NCI-H2196 (cell line): Measurements from ENCODE around the gene ZNF488.
A peak's percentile ranks its signal among the peaks of the same experiment; 100 is the strongest.

Experiments used
- DNase-seq: peaks from one replicate; lab custom pipeline; 2025; ENCODE audit not compliant: unreplicated experiment; lab: John Stamatoyannopoulos, UW

Gene ZNF488

DNA sequence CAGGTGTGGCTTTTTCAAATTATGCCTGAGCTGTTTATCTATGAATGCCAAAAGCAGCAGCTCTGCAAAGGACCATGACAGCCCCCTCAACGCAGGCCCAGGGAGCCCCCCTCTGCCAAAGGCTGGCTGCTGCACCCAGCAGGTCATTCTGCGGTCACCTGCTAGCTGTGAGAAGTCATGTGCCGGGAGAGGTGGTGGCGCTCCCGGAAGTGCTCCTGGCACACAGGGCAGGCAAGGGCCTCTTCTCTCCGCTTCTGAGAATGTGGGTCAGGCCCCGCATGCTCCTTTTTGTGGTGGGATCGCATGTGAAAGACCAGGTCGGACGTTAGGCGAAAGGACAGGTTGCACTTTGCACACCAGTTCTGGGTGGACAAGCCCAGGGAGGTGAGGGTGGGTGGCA is 16.4 kb downstream of the ZNF488 start:
- no peak for DNase-seq

DNA sequence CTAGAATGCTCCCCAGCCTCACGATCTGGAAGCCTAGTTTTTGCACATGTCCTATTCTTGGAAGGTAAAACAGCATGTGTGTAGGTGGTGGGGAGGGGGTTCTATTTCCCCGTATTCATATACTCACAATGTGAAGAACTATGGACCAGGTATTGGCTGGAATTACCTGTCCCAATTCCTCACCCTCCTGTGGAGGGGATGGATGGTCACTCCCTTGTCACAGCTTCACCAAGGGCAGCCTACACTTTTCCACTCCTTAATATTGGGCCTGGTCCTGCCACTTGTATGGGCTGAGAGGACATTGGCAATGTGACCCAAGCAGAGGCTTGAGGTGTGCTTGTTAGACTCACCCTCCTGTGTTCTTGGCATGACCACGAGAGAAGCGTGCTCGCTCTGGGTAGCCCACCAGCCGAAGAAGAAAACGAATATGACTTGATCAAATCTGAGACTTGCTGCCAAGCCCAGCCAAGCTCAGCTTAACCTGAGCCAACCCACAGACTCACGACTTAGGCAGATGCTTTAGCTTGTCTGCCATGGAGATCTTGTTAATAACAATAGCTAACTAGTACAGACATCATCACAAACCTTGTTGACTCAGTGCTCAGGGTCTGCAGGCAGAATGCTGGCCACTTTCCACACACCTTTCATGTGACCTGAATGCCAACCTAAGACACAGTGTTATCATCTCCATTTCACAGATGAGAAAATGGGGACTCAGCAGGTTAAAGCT is 17.2 kb downstream of the ZNF488 start:
- no peak for DNase-seq

DNA sequence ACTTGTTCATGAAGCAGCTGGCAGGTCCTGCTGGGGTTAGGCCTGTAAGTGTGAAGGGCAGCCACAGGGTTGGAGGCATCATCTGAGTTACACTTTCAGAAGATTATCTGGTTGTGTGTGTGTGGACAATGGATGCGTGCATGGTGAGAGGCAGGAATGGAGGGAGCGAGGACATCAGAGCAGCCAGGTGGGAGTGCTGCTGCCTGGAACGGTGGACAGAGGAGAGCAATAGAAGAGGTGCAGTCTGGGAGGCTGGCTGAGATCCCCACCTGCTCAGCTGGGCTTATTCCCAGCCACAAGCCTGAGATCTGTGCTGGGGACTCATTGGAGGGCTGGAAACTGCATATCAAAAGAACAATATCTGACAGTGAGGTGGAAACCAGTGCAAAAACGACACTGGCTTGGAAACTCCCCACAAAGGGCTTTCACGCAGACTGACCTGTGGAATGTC is 17.9 kb downstream of the ZNF488 start:
- no peak for DNase-seq

DNA sequence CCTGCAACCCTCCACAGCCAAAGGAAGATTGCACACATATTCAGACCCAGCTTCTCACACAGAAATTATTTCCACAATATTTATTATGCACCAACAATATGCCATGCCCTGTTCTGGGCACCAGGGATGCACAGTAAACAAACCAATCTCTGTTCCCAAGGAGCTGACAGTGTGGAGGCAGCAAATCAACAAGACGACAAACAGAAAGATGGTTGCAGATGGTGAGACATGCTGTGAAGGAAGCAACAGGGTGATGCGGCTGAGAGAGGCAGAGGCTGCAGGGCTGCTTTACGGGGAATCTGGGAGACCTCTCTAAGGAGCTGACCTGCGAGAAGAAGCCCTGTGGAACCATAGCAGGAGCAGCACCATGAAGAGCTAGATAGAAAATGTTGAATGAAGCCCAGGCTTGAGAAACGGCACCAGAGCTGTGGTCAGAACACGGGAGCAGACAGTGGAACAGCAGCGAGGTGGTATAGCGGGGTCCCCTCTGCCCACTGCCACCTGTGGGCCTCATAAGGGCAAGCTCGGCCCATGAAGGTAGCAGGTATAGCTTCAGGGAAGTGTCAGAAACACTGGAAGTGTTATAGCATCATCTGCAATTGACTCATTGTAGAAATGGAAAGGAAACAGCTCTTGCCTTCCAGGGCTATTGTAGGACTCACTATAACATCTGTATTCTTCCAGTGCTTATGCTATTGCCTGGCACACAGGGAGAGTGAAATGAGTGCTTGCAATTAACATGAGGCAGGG is 18.5 kb downstream of the ZNF488 start:
- DNase-seq, result no peak

DNA sequence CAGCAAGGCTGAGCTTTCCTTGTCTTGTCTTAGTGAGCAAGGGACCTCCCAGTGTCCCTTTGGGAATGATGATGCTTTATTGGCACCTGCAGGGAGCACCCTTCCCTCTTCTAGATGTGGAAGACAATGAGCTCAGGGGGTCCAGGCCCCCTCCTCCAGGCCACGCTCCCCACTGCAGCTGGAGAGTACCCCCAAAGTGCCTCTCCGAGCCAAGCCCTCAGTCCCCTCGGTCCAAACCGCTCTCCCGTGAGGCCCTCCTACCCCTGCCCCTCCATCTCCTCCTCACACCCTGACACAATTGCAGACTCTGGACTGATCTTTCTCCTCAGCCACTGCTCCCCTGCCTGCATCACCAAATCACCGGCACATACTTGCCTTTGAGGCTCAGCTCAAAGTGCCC is 19.2 kb downstream of the ZNF488 start:
- DNase-seq, result no peak

DNA sequence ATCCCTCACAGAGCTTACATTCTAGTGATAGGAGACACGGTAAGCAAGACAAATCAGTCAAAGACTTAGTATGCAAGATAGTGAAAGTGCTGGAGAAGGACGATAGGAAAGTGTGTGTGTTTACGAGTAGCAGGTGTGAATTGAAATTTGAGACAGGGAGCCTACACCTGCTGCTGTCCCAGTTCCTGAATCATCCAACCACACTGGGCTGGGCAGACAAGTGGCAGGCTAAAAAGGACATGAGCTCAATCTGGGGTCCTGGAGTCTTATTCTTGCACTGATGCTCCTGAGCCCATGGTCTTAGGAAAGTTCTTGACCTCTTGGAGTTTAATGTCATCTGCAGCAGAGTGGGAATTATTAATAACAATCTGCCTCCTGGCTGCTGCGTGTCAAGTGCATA is 19.7 kb downstream of the ZNF488 start:
- DNase-seq, result peak; percentile 7

DNA sequence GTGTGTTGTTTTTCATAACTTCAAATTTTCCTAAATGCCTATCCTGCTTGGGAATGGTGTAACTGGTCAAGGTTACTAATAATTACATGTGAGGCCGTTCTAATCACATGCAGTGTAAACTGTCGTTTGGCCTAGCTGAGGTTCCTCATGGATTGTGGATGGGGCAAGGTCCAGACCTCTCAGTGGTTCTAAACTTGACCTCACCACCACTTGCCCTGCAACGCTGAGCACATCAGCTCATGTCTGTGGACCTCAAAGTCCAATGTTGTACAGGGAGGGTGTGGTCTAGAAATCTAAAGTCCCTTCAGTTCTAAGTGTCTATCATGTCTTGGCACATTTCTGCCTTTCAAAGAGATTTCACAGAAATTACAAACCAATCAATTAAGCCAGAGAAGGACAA is 20.3 kb downstream of the ZNF488 start:
- DNase-seq, result no peak

DNA sequence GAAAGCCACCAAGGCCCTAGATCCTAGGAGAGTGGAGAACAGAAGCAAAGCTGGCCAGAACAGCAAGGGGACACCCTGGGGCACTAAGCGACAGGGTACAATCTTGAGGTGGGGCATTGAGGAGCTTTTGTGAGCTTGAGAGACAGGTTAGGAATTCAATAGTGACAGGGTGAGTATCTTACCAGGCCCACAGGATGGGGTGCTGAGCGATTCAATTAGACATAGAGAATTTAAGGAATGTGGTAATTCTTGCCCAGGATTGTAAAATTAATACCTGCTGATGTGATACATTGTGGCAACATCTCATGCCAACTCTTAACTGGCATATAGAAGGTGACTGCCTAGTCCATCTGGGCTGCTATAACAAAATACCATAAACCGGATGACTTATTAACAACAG is 21.9 kb downstream of the ZNF488 start:
- no peak for DNase-seq

DNA sequence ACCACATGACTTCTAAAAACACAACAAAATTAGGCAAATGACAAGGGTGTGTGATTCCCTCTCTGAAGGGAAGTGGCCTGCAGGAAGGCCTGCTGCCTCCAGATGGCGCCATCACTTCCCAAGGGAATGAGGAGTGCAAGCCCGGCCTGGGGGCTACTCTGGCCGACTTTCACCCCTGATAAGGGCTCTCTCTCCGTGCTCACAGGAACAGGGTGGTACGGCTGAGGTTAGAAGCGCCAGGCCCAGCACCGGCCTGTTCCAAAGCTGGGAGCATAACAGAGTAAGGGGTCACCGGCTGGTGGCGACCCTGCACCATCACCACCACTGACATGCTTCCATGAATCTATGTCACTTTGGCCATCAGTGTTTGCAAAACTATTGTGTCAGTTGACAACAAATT is 22.8 kb downstream of the ZNF488 start:
- peak; percentile 21 for DNase-seq

DNA sequence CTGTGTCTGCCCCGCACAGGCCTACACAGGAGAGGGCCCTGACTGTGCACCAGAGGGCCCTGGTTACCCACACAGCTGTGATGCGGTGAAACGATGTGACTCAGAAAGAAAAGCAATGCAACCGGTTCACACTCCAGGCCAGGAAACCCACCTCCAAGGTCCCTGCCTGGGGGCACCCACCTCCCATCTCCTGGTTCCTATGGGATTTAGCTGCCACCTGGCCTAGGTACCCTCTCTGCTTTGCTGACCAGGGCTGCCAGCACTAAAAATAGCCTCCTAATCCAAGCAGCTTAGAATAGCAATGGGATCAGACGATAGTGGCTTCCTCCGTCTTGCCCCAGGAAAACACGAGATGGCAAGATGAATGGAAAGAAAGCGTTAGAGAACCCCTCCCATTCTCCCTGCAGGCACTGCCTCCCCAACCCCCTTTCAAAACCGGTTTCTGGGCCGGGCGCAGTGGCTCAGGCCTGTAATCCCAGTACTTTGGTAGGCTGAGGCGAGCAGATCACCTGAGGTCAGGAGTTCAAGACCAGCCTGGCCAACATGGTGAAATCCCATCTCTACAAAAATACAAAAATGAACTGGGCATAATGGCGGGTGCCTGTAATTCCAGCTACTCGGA is 23.6 kb downstream of the ZNF488 start:
- DNase-seq, result no peak

DNA sequence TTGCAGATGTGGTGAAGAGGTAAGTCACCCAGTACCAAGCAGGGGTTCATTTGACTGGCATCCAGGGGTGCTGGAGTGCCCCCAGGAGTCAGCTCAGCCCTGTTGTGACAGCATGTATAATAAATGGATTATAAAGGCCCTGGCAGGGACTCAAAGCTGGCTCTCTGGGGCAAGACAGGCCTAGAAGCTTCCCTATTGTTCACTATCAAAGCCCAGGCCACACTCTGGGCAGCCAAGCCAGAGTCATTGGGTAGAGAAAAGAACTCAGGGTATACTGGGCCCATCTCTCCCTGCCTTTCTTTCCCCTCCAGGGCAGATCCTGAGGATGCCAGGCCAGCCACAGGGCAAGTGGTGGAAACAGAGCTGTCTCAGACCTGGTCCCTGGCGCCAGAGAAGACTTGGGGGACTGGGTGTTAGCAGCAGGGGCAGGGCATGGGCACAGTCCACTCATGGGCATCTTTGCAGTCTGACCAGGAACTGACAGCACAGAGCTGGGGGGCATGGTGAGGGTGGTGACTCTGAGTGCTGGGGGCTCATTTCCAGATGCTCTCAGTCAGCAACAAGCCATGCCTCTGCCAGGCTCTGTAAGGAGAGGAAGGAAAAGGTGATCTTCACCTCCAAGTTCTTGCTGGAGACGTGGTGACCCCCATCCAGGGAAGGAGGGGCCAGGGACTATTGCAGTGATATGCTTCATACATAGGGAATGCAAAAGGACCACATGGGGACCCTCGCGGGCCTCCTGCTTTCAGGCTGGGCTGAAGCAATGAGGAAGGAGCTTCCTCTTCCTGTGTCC is 24.3 kb downstream of the ZNF488 start:
- no peak for DNase-seq

DNA sequence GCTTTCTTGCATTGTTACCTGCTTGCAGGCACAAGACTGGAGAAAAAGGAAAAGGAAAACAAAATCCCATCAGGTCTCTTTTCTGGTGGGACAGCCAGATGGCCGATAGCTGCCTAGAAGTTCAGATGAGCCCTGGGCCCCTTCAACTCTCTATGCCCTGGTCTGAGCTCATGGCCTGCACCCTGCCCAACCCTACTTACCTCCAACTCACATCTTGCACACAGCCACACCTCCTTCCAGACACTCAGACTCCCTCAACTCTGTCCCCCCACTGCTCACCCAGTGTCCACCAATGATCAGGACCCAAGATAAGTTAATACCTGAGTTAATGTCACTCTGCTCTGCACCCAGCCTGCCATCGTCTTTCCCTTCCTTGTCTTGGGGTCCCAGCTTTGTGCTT is 25.0 kb downstream of the ZNF488 start:
- DNase-seq, result no peak

DNA sequence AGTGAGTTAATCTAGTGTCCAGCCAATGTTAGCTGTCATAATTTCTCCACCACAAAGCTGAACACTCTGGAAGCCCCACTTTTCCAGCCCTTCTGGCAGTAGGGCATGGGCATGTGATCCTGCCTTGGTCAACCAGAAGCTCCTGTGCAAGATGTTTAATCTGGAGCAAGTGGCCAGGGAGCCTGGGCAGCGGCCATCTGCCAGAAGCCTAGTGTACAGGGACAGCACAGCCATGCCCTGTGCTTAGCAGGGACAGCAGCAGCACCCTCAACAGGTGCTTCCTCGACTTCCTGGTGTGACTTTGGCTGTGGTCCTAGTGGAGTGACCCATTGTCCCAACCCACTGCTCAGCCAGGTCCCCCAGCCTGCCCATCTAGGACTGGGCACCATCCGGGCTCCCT is 25.6 kb downstream of the ZNF488 start:
- DNase-seq, result no peak

DNA sequence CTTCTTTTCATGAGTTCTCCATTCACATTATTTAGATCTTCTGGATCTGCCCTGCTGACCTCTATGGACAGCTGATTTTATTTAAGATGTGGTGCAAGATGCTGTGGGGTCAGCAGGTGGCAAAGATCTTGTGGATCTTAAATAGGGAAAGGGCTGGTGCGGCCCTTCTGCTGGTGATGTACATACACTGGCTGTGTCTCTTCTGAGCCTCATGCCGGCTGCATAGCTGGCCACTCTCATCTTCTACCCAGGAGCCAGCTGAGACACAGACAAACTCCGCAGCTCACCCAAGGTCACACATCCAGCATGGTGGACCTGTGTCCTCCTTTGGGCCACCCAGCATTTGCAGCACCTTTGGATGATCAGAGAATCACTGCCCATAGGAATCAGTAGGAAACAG is 26.2 kb downstream of the ZNF488 start:
- DNase-seq, result no peak

DNA sequence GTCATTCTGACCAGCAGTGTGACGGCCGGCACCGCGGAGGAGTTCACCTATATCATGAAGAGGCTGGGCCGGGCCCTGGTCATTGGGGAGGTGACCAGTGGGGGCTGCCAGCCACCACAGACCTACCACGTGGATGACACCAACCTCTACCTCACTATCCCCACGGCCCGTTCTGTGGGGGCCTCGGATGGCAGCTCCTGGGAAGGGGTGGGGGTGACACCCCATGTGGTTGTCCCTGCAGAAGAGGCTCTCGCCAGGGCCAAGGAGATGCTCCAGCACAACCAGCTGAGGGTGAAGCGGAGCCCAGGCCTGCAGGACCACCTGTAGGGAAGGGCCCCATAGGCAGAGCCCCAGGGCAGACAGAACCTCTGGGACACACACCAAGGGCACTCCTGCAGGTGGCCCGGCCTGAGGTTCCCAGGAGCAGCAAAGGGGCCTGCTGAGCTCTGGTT is 26.9 kb downstream of the ZNF488 start:
- DNase-seq, result no peak

DNA sequence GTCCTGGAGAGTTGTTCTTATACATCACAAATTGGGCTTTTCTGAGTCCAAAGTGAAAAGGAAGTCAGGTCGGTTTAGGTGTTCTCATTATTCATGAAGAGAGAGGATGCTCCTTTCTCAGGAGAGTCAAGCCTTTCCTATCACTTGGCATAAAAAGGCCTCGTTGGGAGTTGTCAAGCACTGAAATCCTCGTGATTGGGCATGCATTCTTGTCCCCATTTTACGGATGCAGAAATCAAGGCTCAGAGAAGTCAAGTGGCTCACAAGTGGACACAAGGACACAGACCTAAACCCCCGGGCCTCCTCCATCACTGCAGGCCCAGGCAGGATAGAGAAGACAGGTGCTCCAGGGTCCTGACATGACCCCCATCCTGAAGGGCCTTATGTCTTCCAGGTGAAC is 27.4 kb downstream of the ZNF488 start:
- DNase-seq, result no peak

DNA sequence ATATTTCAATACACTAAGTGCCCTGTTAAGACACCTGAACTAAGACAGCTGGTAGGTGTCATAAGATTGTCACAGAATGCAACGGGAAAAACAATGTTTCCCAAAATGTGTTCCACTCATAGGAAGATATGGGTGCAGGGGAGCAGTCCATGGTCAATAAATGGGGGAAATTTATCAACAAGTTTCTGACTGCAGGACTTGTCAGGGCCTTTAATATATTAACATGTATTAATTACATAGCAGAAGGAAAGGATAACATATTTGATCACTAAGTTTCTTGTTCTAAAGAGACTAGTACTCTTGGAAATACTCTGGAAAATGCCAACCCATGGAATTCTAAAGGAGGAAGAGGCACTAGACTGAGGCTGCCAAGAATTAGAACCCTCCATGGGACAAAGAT is 29.2 kb downstream of the ZNF488 start:
- no peak for DNase-seq

DNA sequence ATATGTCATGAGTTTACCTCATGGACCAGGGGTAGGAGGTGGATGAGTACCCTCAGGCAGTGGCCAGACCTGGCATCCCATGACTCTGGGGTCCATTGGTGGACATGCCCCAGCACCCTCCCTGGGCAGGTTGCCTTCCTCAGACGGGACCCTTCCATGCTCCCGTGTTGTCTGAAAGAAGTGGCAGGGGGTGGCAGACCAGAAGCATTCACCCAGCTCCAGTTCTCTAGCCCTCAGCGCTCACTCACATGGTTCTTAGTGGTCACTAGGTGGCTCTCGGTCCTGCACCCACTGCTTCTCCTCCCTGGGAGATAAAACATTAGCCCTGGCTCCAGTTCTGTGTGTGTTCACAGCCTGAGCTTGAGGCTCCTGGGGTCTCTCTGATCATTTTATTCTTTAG is 29.9 kb downstream of the ZNF488 start:
- DNase-seq, result no peak

DNA sequence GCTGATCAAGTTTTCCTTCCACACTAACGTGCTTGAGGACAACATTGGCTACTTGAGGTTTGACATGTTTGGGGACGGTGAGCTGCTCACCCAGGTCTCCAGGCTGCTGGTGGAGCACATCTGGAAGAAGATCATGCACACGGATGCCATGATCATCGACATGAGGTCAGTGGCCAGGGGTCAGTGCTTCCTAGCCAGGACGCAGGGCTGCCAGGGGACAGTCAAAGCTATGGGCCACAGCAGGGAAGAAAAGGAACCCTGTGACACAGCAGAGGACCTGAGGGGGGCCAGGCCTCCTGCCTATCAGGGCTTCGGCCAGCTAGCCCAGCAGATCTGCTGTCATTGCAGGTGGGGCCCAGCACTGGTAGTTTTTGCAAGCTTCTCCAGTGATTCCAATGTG is 30.7 kb downstream of the ZNF488 start:
- no peak for DNase-seq

DNA sequence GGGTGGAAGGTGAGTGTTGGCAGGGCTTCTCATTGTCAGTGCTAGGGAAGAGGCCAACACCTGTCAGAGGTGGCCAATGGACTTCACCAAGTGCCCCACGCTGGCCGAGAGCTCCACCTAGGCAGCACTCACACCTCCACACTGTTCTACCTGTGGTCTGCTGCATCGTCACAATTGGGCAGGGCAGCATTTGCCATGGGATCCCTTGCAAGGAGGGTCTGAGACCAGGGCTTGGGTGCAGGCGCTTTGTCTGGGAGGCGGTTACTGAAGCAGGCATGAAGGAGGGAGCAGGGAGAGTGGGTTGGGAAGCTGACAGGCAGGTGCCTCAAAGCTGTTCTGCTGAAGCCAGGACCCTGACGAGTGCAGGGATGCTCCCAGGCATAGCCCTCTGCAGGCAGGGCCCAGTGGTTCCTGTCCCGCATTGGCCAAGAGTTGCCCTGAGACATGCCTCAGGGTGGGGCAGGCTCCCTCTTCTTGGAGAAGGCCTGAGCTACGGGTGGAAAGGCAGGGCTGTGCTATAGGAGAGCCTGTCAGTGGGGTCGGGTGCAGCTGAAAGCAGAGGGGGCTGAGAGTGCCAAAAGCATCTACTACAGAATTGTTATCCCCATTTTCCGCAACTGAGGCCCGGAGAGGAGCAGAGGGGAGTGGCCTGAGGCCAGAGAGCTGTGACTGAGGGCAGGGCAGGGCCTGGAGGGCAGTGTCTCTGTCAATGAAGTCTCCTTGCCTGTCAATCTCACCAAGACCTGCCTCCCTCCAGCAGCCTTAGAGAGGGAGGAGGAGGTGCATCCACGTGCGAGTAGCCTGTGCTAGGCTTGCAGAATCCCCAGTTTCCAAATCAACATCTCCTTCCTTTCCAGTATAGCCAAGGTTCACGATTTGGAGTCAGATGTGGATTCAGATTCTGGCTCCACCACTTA is 31.9 kb downstream of the ZNF488 start:
- no peak for DNase-seq
